ENCODE results near the gene USP17L29. TPM values are rescaled to one million over a fixed set of nuclear protein-coding genes. Genes with fewer than 3 reads are reported as not detected.
"Not testable (repeated sequence)": the region's sequence is repeated elsewhere in the genome, so short reads cannot be mapped to it uniquely, and the experiment has no call there.

Gene USP17L29, protein sequence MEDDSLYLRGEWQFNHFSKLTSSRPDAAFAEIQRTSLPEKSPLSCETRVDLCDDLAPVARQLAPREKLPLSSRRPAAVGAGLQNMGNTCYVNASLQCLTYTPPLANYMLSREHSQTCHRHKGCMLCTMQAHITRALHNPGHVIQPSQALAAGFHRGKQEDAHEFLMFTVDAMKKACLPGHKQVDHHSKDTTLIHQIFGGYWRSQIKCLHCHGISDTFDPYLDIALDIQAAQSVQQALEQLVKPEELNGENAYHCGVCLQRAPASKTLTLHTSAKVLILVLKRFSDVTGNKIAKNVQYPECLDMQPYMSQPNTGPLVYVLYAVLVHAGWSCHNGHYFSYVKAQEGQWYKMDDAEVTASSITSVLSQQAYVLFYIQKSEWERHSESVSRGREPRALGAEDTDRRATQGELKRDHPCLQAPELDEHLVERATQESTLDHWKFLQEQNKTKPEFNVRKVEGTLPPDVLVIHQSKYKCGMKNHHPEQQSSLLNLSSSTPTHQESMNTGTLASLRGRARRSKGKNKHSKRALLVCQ
- total RNA-seq (2021; ENCODE audit: unreplicated experiment): not detected
- not detected in 2 replicates for polyA plus RNA-seq (2012)
- Bru-seq, nascent RNA: not detected
- BruChase-seq, experiment 1, labeled RNA remaining after a 6-hour chase: not detected
- not detected for BruChase-seq, experiment 2, labeled RNA remaining after a 2-hour chase
- long read RNA-seq: 0 reads

DNA sequence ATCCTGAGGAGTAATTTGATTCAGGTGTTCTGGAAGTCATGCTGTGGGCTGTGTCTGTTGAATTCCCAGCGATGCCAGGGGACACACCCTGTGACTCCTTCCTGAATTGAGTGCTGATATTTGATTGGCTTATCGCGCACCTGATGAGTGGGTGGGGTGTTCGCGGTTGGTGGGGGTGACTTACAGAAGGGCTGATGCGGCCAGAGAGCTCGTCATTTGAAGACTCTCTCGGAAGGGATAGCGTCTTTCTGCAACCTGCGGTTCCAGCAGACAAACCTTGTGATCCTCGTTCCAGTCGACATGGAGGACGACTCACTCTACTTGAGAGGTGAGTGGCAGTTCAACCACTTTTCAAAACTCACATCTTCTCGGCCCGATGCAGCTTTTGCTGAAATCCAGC is at the start of gene USP17L29:
Gene USP17L29, plus strand, starts transcription at position 301 of the 400 bp plus-strand sequence. Its CDS starts 0 bp downstream, at position 301.
- H3K4me2 ChIP-seq (ENCODE audit: low read length); intact Hi-C loops (cut with micrococcal nuclease); H3K4me1 ChIP-seq (ENCODE audit: control insufficient read depth in 1 of 2, insufficient read depth in 2 of 2, low read length in 2 of 2); H4K20me1 ChIP-seq (ENCODE audit: insufficient read depth); H3K27ac ChIP-seq (ENCODE audit: low read depth, low read length); CTCF ChIA-PET; BruUV-seq (replicated peaks); RAD21 ChIA-PET (ENCODE audit: low non-redundant PET in 1 of 2, low total read pairs in 2 of 2, uncharacterized antibody in 2 of 2, unreplicated experiment in 2 of 2); H3K9me3 ChIP-seq (ENCODE audit: control insufficient read depth in 1 of 2, insufficient read depth in 1 of 2, low read depth in 1 of 2, low read length in 2 of 2); DNase-seq (ENCODE audit: low read depth, low spot score); H2AFZ ChIP-seq (ENCODE audit: low read depth, low read length, poor library complexity, severe bottlenecking); H3K9ac ChIP-seq (ENCODE audit: low read length); H3K9me2 ChIP-seq (ENCODE audit: insufficient read depth); H3K4me3 ChIP-seq (replicated peaks in 1 of 2; ENCODE audit: low read depth in 1 of 2, low read length in 2 of 2); H3K27me3 ChIP-seq (ENCODE audit: insufficient read depth, low read length); H3K79me2 ChIP-seq (ENCODE audit: insufficient read depth, low read length); ATAC-seq; POLR2A ChIA-PET; H3K36me3 ChIP-seq (ENCODE audit: control insufficient read depth in 1 of 2, insufficient read depth in 2 of 2, low read length in 2 of 2): not testable (repeated sequence)

DNA sequence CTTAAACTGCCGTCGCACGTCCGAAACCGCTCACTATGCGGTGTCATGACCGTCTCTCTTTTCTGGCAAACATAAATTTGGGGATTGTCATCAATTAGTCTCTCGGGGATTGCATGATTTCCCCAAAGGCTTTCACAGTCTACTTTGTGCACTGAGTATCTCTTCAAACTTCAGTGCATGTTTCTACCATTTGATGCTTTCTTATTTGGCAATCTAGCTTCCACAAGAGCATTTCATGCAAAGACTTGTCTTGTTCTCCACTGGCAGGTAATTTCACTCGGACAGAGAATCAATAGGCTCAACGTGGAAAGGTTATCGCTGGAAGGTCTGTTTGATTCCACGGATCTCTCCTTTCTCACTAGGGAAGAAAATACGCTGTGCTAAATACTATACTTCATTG is 29.2 kb upstream of the USP17L29 start:
- H3K4me1 ChIP-seq (ENCODE audit: control insufficient read depth in 1 of 2, insufficient read depth in 2 of 2, low read length in 2 of 2); BruUV-seq (replicated peaks); POLR2A ChIA-PET; H3K36me3 ChIP-seq (ENCODE audit: control insufficient read depth in 1 of 2, insufficient read depth in 2 of 2, low read length in 2 of 2); intact Hi-C loops (cut with micrococcal nuclease); RAD21 ChIA-PET (ENCODE audit: low non-redundant PET in 1 of 2, low total read pairs in 2 of 2, uncharacterized antibody in 2 of 2, unreplicated experiment in 2 of 2); H3K9ac ChIP-seq (ENCODE audit: low read length); DNase-seq (ENCODE audit: low read depth, low spot score); H3K4me3 ChIP-seq (replicated peaks in 1 of 2; ENCODE audit: low read depth in 1 of 2, low read length in 2 of 2); H3K9me3 ChIP-seq (ENCODE audit: control insufficient read depth in 1 of 2, insufficient read depth in 1 of 2, low read depth in 1 of 2, low read length in 2 of 2); H4K20me1 ChIP-seq (ENCODE audit: insufficient read depth); ATAC-seq; H3K79me2 ChIP-seq (ENCODE audit: insufficient read depth, low read length); CTCF ChIA-PET; H3K9me2 ChIP-seq (ENCODE audit: insufficient read depth); H3K27ac ChIP-seq (ENCODE audit: low read depth, low read length); H3K27me3 ChIP-seq (ENCODE audit: insufficient read depth, low read length); H3K4me2 ChIP-seq (ENCODE audit: low read length); H2AFZ ChIP-seq (ENCODE audit: low read depth, low read length, poor library complexity, severe bottlenecking): not testable (repeated sequence)

DNA sequence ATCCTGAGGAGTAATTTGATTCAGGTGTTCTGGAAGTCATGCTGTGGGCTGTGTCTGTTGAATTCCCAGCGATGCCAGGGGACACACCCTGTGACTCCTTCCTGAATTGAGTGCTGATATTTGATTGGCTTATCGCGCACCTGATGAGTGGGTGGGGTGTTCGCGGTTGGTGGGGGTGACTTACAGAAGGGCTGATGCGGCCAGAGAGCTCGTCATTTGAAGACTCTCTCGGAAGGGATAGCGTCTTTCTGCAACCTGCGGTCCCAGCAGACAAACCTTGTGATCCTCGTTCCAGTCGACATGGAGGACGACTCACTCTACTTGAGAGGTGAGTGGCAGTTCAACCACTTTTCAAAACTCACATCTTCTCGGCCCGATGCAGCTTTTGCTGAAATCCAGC is 28.6 kb upstream of the USP17L29 start, which contains the start of gene USP17L24:
Gene USP17L24, plus strand, starts transcription at position 301 of the 400 bp plus-strand sequence. Its CDS starts 0 bp downstream, at position 301.
- DNase-seq (ENCODE audit: low read depth, low spot score); H3K4me1 ChIP-seq (ENCODE audit: control insufficient read depth in 1 of 2, insufficient read depth in 2 of 2, low read length in 2 of 2); H3K27ac ChIP-seq (ENCODE audit: low read depth, low read length); H3K9me3 ChIP-seq (ENCODE audit: control insufficient read depth in 1 of 2, insufficient read depth in 1 of 2, low read depth in 1 of 2, low read length in 2 of 2); H3K79me2 ChIP-seq (ENCODE audit: insufficient read depth, low read length); intact Hi-C loops (cut with micrococcal nuclease); CTCF ChIA-PET; H3K9me2 ChIP-seq (ENCODE audit: insufficient read depth); H4K20me1 ChIP-seq (ENCODE audit: insufficient read depth); POLR2A ChIA-PET; BruUV-seq (replicated peaks); H2AFZ ChIP-seq (ENCODE audit: low read depth, low read length, poor library complexity, severe bottlenecking); ATAC-seq; H3K27me3 ChIP-seq (ENCODE audit: insufficient read depth, low read length); RAD21 ChIA-PET (ENCODE audit: low non-redundant PET in 1 of 2, low total read pairs in 2 of 2, uncharacterized antibody in 2 of 2, unreplicated experiment in 2 of 2); H3K4me3 ChIP-seq (replicated peaks in 1 of 2; ENCODE audit: low read depth in 1 of 2, low read length in 2 of 2); H3K36me3 ChIP-seq (ENCODE audit: control insufficient read depth in 1 of 2, insufficient read depth in 2 of 2, low read length in 2 of 2); H3K4me2 ChIP-seq (ENCODE audit: low read length); H3K9ac ChIP-seq (ENCODE audit: low read length): not testable (repeated sequence)

DNA sequence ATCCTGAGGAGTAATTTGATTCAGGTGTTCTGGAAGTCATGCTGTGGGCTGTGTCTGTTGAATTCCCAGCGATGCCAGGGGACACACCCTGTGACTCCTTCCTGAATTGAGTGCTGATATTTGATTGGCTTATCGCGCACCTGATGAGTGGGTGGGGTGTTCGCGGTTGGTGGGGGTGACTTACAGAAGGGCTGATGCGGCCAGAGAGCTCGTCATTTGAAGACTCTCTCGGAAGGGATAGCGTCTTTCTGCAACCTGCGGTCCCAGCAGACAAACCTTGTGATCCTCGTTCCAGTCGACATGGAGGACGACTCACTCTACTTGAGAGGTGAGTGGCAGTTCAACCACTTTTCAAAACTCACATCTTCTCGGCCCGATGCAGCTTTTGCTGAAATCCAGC is 23.8 kb upstream of the USP17L29 start, which contains the start of gene USP17L25:
Gene USP17L25, plus strand, starts transcription at position 301 of the 400 bp plus-strand sequence. Its CDS starts 0 bp downstream, at position 301.
- POLR2A ChIA-PET; intact Hi-C loops (cut with micrococcal nuclease); DNase-seq (ENCODE audit: low read depth, low spot score); BruUV-seq (replicated peaks); H3K79me2 ChIP-seq (ENCODE audit: insufficient read depth, low read length); H3K4me1 ChIP-seq (ENCODE audit: control insufficient read depth in 1 of 2, insufficient read depth in 2 of 2, low read length in 2 of 2); H3K9ac ChIP-seq (ENCODE audit: low read length); H3K4me3 ChIP-seq (replicated peaks in 1 of 2; ENCODE audit: low read depth in 1 of 2, low read length in 2 of 2); H3K27me3 ChIP-seq (ENCODE audit: insufficient read depth, low read length); H3K27ac ChIP-seq (ENCODE audit: low read depth, low read length); H4K20me1 ChIP-seq (ENCODE audit: insufficient read depth); H3K9me3 ChIP-seq (ENCODE audit: control insufficient read depth in 1 of 2, insufficient read depth in 1 of 2, low read depth in 1 of 2, low read length in 2 of 2); RAD21 ChIA-PET (ENCODE audit: low non-redundant PET in 1 of 2, low total read pairs in 2 of 2, uncharacterized antibody in 2 of 2, unreplicated experiment in 2 of 2); H3K36me3 ChIP-seq (ENCODE audit: control insufficient read depth in 1 of 2, insufficient read depth in 2 of 2, low read length in 2 of 2); H2AFZ ChIP-seq (ENCODE audit: low read depth, low read length, poor library complexity, severe bottlenecking); H3K4me2 ChIP-seq (ENCODE audit: low read length); ATAC-seq; H3K9me2 ChIP-seq (ENCODE audit: insufficient read depth); CTCF ChIA-PET: not testable (repeated sequence)

Data from HCT116 (cell line).